NCI-H748 (cell line): Measurements from ENCODE around the gene BACH2.
A peak's percentile ranks its signal among the peaks of the same experiment; 100 is the strongest.
"Not testable (repeated sequence)": the region's sequence is repeated elsewhere in the genome, so short reads cannot be mapped to it uniquely, and the experiment has no call there.

Source experiments
- DNase-seq: peaks from one replicate; lab custom pipeline; 2025; ENCODE audit not compliant: unreplicated experiment; lab: John Stamatoyannopoulos, UW

Gene BACH2

DNA sequence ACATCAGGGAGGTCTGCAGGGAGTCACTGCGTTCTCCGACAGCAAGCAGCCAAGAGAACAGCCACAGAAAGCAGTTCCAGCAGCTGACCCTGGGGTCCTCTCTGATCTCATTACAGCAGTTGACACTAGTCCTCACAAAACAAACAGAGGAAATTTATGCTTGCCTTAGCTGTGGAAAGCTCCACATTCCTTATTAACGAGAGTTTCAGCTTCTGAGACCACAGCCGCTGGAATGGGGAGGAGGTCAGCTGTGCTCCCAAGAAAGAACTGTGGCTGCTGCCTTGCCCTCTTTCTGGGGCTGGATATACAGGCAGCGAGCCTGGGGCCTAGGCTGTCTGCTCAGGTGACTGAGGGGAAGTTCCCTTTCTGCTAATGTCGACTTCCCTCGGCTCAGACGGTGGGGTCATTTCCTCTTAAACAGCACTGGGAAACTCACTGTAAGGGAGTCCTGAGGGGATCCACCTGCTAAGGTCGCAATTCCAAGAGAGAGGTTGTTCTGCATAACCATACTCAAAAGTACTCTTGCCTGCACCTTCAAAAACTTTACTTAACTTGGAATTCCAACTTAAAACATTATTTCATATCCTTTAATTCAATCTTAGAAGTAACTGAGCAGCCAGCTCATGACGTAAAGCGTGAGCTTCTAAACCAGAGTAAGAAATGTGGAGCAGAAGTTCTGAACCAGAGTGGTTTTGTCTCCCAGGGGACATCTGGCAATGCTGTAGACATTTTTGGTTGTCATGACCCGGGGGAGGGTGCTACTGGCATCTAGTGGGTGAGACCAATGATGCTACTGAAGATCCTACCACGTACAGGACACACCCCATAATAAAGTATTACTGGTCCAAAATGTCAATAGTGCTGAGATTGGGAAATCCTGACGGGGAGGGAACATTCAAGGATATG lies 80.3 kb downstream of the BACH2 start:
- no peak for DNase-seq

DNA sequence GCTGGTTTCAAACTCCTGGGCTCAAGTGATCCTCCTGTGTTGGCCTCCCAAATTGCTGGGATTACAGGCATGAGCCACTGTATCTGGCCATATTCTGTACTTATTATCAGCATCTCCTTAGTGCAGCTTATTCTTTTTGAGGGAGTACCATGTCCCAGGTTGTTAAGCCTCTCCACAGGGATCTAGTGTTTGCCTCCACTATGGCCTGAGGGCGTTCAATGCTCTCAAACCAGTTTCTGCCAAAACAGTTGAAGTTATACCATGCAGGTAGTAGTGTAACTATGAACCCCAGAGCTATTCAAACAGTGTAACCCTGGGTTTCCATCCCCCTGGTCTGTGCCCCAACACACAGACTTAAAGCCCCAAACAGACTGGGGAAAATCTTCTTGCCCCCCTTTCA lies 81.7 kb downstream of the BACH2 start:
- DNase-seq: no peak

DNA sequence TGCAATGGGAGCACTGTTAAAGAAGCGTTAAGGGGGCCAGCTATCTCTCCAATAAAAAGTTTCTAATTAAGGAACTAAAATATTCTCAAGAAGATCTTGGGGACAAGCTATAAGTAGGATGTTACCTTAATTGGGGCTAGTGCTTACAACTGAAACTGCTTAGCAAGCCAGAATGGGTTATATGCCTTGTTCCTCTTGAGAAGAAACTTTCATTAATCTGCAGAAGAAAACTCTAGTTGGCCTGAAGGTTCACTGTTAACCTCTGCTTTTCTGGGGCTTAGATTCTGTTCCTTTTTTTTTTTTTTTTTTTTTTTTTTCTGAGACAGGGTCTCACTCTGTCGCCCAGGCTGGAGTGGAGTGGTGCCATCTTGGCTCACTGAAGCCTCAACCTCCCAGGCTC lies 82.2 kb downstream of the BACH2 start:
- no peak for DNase-seq

DNA sequence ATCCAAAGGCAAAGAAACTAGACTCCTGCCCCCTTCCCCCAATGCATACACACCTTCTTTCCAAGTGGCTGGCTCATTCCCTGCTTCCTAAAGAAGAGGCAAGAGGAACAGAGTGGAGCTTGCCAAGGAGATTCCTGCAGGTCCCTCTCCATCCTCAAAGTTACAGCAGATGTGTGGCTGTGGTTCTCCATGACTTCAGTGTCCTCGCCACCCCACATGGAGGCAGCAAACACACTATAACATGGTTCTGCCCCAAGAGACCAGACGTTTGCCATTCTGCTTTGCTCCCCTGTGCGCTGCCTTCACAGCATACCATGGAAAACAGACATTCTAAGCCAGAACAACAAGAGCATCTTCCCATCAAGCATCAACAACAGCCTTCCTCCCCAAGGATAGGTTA lies 84.4 kb downstream of the BACH2 start:
- DNase-seq: no peak

DNA sequence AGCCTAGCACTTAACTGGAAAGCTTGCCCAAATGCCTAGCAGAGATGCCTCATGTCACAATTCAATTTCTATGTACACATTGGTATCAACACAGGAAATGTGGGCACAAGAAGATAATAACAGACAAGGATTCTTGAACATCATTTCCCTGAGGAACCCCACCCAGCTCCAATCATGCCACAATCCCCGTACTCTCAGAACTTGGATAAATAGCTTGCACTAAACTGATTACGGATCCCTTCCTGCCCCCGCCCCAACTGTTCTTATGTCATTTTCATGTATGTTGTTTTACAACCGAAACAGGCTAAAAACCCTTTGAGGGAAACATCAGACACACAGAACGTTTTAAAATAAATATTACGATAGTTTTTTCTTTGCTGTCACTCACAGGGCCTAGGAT lies 87.1 kb downstream of the BACH2 start:
- no peak for DNase-seq

DNA sequence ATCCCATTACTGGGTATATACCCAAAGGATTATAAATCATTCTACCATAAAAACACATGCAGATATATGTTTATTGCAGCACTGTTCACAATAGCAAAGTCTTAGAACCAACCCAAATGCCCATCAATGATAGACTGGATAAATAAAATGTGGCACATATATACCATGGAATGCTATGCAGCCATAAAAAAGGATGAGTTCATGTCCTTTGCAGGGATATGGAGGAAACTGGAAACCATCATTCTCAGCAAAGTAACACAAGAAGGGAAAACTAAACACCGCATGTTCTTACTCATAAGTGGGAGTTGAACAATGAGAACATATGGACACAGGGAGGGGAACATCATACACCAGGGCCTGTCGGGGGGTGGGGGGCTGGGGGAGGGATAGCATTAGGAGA lies 88.0 kb downstream of the BACH2 start:
- DNase-seq: not testable (repeated sequence)

DNA sequence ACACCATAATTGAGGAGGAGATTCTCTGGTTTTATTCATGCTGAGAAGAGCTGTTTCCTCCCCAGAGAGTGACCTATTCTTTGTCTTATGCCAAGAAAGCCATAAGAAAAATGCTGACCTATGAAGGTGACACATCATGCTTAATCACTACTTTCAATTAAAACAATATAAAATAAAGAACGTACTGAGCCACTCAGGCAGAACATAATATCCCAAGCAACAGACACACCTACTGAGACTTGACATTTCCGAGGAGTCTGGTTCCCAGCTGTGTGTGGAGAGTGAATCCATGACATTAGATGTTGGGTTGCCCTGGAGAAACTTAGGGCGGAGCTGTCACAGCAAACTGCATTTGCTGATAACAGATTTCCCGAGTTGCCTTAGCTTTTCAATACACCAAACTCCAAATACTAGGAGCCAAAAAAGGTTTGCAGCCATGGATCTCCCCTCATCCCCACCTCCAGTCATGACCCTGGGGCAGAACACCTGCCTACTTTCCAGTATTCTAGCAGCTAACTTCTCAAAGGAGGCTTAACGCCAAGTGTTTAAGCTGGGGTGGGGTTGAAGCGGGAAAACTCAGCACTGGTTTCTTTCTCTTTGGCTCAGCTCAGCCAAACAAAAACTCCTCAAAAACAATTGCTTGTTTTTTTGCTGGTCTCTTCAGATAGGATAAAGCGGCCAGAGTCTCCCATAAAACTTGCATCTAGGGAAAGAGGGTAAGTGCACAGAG lies 92.2 kb downstream of the BACH2 start:
- DNase-seq: no peak

DNA sequence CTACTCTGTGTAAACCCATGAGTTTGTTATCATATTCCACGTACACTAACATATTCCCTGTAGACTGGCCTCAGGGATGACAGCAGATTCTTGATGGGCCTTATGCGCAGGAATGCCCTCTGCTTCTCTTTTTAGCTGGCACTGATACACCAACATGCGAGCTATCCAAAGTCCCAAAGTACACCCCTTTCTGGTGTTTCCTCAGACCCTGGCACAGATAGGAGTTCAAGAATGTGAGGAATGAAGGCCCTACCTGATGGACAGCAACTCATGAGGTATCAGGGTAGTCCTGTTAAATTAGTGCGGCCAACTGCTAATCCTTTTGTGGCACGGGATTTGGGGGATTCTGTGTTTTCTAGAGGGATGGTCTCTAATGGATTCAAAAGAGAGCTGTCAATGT lies 93.0 kb downstream of the BACH2 start:
- no peak for DNase-seq

DNA sequence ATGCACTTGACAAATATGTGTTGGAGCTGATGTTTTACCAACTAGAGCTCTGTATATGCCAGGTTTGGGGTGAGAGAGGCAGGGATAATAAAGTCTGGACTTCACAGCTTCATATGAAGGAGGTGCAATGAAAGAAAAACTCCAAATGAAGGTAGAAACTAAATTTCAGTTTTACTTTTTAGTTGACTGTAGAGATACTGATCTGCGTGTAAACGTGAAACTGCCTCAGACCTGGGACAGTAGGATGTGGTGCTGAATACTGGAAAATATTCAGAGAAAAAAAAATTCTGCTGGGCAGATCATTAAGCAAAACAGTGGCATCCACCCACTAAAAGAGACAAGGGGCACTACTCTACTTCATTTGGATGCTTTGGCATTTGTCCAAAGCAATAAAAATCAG lies 94.5 kb downstream of the BACH2 start:
- DNase-seq: peak; percentile 10

DNA sequence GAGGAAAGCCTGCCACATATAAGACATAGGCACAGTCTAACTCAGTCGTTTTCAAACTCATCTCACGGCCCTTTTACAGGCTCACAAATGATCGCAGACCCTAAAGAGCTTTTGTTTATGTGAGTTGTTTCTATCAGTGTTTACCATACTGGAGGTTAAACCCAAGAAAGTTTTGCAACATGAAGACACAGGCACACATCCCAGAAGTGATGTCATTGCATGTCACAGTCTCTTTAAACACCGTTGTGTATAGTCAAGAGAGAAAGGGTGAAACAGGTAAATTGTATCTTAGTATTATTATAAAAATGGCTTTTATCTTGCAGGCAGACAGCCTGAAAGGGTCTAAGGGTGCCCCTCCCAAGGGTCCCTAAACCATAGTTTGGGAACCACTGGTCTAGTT lies 96.7 kb downstream of the BACH2 start:
- no peak for DNase-seq

DNA sequence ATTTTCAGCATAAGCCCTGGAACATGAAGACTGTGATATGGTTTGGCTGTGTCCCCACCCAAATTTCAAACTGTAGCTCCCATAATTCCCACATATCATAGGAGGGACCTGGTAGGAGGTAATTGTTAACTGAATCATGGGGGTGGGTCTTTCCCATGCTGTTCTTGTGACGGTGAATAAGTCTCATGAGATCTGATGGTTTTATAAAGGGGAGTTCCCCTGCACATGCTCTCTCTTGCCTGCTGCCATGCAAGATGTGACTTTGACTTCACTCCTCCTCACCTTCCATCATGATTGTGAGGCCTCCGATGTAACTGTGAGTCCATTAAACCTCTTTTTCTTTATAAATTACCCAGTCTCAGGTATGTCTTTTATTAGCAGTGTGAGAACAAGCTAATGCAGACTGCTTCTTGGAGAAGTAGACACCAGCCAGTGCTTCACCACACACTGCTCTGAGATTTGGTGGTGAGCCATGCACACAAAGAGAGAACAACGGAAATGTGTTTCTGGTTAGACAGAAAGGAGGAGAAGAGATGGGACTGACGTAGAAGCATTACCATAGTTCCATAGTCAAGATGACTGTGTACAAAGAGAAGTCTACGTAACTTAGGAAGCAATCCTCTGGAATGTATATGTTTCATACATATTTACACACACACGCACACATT lies 97.8 kb downstream of the BACH2 start:
- DNase-seq: no peak

DNA sequence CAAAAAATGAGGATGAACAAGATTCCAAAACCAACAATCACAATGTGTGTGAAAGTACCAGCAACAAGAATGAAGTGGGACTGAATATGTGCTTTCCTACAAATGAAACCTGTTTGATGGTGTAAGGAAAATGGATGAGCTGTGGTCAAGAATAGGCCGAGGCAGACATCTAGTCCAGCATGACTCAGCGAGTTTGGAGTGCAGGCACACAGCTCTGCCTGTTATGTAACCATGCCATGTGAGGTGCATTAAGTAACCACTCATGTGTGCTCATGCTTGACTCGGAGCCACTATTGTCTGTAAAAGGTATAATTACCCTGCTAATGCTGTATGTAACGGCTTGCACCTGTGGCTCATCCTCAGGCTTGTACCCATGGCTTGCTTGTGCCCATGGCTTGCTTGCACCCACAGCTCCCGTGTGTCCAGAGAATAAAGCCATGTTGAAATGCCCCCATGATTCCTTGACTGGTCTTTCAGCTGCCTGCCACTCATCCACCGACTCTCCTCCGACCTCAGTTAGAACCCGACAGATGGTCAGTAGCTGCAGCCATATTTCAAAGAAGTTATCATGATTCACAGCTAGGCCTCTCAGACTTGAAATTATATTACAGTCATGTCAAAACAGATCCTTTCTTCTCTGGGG lies 98.7 kb downstream of the BACH2 start:
- peak; percentile 50 for DNase-seq

DNA sequence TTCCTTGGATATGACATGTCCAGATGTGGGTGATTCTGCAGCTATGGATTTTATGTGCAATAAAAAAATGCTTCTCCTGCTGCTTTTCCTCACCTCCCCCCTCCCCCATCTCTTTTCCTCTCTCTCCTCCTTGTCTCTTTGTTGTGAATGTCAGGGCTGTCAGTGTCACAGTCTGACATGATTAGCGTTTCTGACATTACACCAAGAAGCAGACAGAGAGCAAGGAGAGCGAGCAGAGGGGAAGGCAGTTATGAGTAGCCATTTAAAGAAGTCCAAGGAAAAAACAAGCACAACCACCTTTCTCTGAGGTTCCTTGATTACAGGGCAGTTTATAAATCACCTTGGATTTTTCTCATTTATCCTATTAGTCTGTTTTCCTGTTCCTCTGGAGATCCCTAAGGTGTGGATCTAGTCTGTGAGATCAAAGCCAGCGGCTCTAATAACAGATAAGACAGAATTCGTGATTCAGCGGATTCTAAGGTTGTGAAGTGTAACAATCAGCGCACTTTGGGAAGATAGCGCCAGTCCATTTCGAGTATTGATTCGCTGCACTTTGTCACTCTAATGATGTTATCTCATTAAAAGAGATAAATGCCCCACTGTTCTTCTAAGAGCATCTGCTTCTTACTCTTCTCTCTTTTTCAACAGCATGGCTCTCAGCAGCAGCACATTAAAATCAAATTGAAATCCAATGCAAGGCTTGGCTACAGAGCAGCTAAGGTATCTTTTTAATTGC lies 101.4 kb downstream of the BACH2 start:
- no peak for DNase-seq

DNA sequence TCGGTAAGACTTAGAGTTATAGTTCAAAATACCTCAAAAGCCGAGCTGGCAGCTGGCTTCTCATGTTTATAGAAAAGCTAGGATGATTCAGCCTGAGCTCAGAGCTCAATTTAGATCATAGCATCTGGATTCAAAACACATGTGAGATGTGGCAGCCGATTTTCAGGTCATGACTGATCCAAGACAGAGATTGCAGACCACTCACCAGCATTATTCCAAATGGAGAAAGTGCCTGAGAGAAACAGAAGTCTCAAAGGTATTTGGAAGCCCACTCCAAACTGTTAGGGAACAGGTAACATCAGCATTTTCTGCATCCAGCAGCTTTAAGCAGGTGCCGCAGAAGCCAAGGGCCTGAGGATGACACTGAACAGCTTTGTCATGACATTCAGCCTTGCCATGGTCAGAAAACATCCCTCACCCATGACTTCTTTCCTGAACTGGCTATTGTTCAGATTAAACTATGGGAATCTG lies 102.2 kb downstream of the BACH2 start:
- no peak for DNase-seq

DNA sequence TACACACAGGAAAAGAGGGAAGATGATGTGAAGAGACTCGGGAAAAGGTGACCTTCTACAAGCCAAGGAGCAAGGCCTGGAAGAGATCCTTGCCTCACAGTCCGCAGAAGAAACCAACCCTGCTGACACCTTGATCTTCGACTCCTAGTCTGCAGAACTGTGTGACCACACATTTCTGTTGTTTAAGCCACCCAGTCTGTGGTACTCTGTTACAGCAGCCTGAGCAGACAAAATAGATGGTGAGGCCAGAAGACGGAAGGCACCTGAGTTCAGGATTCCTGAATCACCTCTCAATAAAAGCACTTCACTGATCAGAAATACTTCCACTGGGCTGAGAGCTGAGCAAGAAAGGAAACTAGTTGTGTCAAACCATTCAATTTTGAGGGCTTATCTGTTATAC lies 103.3 kb downstream of the BACH2 start:
- no peak for DNase-seq

DNA sequence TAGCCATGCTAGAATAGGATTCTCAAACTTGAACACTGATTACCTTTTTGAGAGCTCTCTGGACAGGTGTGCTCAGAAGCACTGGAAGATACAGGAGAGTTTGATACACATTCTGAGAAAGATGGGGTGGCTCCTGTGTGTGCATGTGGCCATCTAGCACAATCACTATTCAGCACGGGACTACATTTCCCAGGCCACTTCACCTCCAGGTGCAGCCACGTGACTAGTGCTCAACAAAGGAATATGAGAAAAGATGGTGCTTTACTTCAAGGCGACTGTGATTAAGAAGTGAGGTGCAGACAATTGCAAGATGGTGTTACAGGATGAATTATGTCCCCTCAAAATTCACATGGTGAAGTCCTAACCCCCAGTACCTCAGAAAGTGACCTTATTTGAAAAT lies 103.8 kb downstream of the BACH2 start:
- DNase-seq: no peak

DNA sequence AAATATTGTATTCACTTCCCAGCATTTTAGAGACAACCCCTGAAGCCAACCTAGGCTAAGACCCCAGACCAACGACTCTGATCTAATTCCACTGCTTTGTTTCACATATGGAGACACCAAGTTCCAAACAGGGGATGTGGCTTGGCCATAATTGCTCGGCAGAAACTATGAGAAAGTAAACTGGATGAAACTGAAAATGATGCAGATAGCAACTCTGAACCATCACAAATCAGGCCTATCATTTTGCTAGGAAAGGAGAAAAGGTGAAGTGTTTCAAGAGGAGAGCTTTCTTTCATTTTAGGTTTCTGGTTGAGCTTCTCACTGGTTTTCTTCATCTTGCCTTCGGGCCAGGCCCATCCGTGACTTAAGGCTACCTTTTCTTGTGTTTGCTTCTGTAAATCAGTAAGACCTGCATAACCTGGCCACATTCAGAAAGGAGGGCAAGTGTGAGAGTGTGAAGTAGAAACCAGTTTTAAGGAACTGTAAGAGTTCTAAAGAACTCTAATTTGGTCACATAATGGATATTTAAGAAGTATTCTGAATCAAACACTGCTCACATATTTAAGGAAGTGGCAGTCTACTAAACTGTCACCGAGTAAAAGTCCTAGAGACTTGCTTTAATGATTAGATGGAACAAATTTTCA lies 105.8 kb downstream of the BACH2 start:
- DNase-seq: no peak

DNA sequence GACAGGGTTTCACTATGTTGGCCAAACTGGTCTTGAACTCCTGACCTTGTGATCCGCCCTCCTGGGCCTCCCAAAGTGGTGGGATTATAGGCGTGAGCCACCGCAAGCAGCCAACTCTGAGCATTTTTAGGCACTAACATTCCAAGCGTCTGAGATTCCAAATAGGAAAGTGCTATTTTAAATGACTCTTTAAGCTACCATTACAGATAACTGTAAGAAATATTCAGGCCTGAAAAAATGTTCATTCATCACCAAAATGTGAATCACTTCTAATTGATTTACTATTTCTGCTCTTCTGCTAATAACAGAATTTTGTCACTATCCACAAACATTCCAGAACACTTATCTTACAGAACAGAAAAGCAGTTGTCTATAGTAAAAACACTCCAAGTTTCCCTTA lies 106.5 kb downstream of the BACH2 start:
- DNase-seq: no peak

DNA sequence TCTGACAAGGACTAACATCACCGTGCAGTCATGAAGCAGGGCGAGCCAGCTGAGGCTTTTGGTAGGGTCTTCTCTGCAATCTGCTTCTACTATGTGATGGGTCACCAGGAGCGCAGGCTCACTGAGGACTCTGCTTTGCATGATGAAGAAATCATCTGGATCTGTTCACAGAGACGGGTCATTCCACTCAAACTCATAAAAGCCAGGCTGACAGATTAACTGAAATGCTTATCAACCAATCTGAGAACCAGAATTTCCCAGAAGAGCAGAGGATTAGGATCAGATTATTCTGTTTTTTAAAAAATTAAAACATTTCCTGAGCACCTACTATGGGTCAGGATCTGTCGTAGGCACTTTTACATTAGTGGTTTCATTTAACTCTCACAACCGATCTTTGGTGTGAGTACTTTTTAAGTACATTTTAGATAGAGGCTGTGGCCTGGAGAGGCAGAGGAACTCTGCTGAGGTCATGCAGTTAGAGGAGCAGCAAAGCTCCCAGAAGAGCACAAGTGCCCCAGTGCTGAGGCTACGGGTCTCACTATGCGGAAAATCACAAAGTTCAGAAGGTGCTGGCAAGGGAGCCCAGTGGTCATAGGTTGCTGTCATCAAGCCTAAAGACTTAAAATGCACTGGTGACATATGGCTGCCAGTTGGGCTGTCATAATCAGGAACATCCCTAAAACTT lies 109.1 kb downstream of the BACH2 start:
- DNase-seq: no peak
